ENCODE measurements around the gene ACKR2.
"Not testable (repeated sequence)": the region's sequence is repeated elsewhere in the genome, so short reads cannot be mapped to it uniquely, and the experiment has no call there.

The ACKR2 gene

DNA sequence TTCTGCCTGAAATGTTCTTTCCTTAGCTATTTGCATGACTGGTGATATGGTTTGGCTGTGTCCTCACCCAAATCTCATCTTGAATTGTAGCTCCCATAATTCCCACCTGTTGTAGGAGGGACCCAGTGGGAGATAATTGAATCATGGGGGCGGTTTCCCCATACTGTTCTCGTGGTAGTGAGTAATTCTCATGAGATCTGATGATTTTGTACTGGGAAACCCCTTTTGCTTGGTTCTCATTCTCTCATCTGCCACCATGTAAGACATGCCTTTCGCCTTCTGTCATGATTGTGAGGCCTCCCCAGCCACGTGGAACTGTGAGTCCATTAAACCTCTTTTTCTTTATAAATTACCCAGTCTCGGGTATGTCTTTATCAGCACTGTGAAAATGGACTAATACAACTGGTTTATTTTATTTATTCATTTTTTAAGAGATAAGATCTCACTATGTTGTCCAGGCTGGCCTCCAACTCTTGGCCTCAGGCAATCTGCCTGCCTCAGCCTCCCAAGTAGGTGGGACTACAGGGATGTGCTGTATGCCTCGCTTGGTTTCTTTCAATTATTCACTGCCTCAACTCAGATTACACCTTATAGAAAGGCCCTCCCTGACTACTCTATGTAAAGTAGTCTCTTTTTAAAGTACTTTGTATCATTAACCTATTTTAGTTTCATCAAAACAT lies 74.1 kb downstream of the ACKR2 start:
- ATAC-seq (replicated peaks): not testable (repeated sequence)

DNA sequence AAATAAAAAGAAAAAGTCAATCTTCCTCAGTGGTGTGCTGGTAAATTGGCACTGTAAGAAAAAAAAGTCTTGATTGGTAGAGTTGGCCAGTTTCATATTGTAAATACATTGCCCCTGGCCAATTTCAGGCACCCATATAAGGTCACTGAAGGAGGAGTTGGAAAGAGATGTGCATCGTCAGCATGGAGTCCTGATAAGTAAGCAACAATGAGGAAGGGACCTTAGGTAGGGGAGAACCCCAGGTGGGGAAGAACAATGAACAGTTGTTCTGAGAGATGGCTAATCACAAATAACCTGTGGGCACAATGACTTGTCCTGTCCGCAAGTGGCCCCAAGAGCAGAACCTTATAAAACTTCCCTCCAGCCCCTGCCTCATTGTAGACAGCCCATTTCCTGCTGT lies 75.1 kb downstream of the ACKR2 start:
- no peaks in the 10 kb centered on the region for H3K9me3 Mint-ChIP-seq
- peaks cover 8 to 12% of the 10 kb centered on the region in 2 donors for H3K4me1 Mint-ChIP-seq (ENCODE audit: low read depth in 2 of 2)
- H3K27me3 Mint-ChIP-seq: peaks cover 24 to 34% of the 10 kb centered on the region in 2 donors
- ATAC-seq (replicated peaks) (no peak), DNase-seq (no peak)
- H3K27ac Mint-ChIP-seq: no peak overlapping the region
- H3K36me3 Mint-ChIP-seq (ENCODE audit: insufficient read depth): no peaks in the 10 kb centered on the region
- H3K4me3 Mint-ChIP-seq: no peak overlapping the region

More for the DNA sequence above, 74.1 kb downstream of the ACKR2 start:
- H3K4me3 Mint-ChIP-seq; DNase-seq; H3K27ac Mint-ChIP-seq; H3K9me3 Mint-ChIP-seq; H3K36me3 Mint-ChIP-seq (ENCODE audit: insufficient read depth): not testable (repeated sequence)
- Mint-ChIP-seq H3K4me1 (ENCODE audit: low read depth in 2 of 2) (peaks cover 8 to 12% of the 10 kb centered on the region in 2 donors), H3K27me3 (peaks cover 15 to 25% of the 10 kb centered on the region in 2 donors)

DNA sequence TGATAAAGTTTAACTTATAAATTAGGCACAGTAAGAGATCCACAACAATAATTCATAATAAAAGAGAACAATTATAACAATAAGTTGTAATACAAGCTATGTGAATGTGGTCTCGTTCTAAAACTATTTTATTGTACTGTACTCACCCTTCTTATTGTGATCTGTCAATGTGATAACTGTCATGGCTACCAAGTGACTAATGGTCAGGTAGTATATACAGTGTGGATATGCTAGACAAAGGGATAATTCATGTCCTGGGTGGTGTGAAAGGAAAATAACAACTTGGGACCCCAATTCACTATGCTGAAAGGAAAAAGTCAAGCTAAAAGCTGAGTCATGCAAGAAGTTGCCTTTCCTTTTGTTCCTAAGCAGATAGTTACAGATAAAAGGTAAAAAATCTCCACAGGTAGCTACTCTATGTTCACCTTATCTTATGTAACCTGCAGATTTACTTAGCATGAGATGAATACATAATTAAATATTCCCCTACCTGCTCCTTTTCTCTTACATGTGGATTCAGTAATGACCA lies 77.1 kb downstream of the ACKR2 start:
- Mint-ChIP-seq H3K4me1 (ENCODE audit: low read depth in 2 of 2) (peaks cover 3 to 8% of the 10 kb centered on the region in 2 donors), H3K27ac (no peak overlapping the region), H3K4me3 (no peak overlapping the region), H3K27me3 (peaks cover 31 to 44% of the 10 kb centered on the region in 2 donors), H3K9me3 (no peaks in the 10 kb centered on the region), H3K36me3 (ENCODE audit: insufficient read depth) (no peaks in the 10 kb centered on the region)
- no peak for ATAC-seq (replicated peaks)
- no peak for DNase-seq

DNA sequence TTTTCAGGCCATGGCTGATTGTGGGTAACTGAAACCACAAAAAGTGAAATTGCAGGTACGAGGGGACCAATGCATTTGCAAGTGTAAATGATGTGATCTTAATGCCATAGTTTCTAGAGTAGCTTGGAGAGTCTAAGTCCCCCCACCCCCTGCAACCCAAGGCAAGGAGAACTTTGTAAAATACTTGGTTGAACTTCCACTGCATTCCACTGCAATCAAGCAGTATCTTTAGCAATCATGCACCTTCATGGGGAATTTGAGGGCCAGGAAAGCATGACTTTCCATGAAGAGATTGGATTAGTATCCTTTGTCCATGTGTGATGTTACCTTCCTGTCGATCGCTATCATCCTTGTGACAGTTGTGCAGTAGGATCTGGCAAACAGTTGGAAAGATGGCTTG lies 77.8 kb downstream of the ACKR2 start:
- Mint-ChIP-seq H3K4me1 (ENCODE audit: low read depth in 2 of 2) (peaks cover 0 to 6% of the 10 kb centered on the region in 2 donors), H3K27me3 (peaks cover 38 to 52% of the 10 kb centered on the region in 2 donors), H3K36me3 (ENCODE audit: insufficient read depth) (no peaks in the 10 kb centered on the region), H3K27ac (no peak overlapping the region), H3K4me3 (no peak overlapping the region), H3K9me3 (no peaks in the 10 kb centered on the region)
- DNase-seq (no peak), ATAC-seq (replicated peaks) (no peak)

DNA sequence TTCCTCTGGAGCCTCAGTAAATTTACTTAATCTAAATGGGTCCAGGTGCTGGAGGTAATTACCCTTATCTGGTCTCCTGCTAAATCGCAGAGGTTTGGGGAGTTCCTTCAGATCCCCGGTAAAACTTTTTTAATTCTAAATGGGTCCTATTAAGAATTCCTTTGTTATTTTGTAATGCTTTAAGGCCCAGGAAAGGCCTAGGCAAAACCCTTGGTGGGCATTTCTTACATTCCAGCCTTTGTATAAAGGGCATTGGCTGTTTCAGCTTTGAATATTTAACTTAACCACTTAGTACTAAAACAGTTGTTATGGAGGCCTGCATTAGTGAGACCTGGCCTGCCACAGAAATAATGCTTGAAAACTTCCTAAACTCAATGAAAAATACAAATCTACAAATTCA lies 81.8 kb downstream of the ACKR2 start:
- Mint-ChIP-seq H3K27me3 (peaks cover 35 to 44% of the 10 kb centered on the region in 2 donors), H3K4me1 (ENCODE audit: low read depth in 2 of 2) (peaks cover 0 to 6% of the 10 kb centered on the region in 2 donors), H3K9me3 (no peaks in the 10 kb centered on the region), H3K36me3 (ENCODE audit: insufficient read depth) (no peaks in the 10 kb centered on the region), H3K4me3 (no peak overlapping the region), H3K27ac (no peak overlapping the region)
- ATAC-seq (replicated peaks) (no peak), DNase-seq (no peak)

DNA sequence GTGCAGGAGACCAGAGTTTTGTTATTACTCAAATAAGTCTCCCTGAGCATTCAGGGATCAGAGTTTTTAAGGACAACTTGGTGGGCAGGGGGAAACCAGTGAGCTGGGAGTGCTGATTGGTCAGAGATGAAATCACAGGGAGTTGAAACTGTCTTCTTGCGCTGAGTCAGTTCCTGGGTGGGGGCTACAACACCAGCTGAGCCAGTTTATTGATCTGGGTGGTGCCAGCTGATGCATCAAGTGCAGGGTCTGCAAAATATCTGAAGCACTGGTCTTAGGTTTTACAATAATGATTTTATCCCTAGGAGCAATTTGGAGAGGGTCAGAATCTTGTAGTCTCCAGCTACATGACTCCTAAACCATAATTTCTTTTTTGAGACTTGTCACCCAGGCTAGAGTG lies 82.9 kb downstream of the ACKR2 start:
- Mint-ChIP-seq H3K36me3 (ENCODE audit: insufficient read depth) (no peaks in the 10 kb centered on the region), H3K27me3 (peaks cover 34 to 38% of the 10 kb centered on the region in 2 donors), H3K4me3 (no peak overlapping the region), H3K27ac (no peak overlapping the region), H3K9me3 (no peaks in the 10 kb centered on the region), H3K4me1 (ENCODE audit: low read depth in 2 of 2) (peaks cover 0 to 6% of the 10 kb centered on the region in 2 donors)
- DNase-seq (no peak), ATAC-seq (replicated peaks) (no peak)

DNA sequence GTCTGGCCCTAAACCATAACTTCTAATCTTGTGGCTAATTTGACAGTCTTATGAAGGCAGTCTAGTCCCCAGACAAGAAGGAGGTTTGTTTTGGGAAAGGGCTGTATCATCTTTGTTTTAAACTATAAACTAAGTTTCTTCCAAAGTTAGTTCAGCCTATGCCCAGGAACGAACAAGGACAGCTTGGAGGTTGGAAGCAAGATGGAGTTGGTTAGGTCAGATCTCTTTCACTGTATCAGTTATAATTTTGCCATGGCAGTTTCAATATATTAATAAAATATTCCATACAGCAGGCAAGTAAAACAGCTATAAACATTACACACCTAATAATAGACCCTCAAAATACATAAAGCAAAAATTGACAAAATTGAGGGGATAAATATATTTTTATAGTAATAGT lies 83.6 kb downstream of the ACKR2 start:
- Mint-ChIP-seq H3K9me3 (no peaks in the 10 kb centered on the region), H3K27ac (no peak overlapping the region), H3K4me3 (no peak overlapping the region), H3K4me1 (ENCODE audit: low read depth in 2 of 2) (peaks cover 0 to 6% of the 10 kb centered on the region in 2 donors), H3K27me3 (peaks cover 28 to 33% of the 10 kb centered on the region in 2 donors), H3K36me3 (ENCODE audit: insufficient read depth) (no peaks in the 10 kb centered on the region)
- ATAC-seq (replicated peaks) (no peak), DNase-seq (no peak)

DNA sequence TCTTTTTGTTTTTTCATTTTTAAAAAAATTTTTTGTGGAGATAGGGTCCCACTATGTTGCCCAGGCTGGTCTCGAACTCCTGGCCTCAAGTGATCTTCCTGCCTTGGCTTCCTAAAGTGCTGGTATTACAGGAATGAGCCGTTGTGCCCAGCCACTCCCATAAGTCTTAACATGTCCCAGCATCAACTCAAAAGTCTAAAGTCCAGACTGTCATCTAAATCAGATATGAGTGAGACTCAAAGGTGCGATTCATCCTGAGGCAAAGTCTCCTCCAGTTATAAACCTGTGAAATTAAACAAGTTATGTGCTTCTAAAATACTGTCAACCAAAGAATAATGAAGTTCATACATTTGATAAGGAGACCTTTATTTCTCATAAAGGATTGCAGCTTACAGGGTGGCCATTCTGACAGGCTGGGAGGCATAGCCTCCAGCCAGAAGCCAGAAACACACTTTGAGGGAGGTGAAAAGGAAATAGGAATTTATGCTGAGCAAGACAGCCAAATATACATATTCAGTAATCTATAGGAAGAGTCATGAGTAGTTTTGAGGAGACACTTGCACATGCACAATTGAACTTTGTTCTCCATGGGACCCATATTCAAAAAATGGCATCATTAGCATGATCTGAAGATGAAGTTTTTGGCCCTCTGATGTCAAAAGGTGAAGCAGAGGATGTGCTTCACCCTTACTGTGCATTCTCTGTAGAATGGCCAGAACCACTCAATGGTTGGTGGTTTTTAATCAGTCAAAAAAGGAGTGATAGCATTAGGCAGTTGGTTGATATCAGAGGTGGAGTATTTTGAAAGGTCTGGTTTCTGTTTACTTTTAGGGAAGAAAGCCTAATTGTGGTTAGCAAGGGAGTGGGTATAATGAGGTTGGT lies 85.7 kb downstream of the ACKR2 start:
- ATAC-seq (replicated peaks) (no peak), DNase-seq (no peak)
- H3K4me3 Mint-ChIP-seq: no peak overlapping the region
- no peaks in the 10 kb centered on the region for H3K36me3 Mint-ChIP-seq (ENCODE audit: insufficient read depth)
- no peaks in the 10 kb centered on the region for H3K9me3 Mint-ChIP-seq
- peaks cover 12 to 15% of the 10 kb centered on the region in 2 donors for H3K27me3 Mint-ChIP-seq
- H3K4me1 Mint-ChIP-seq (ENCODE audit: low read depth in 2 of 2): peaks cover 0 to 2% of the 10 kb centered on the region in 2 donors
- no peak overlapping the region for H3K27ac Mint-ChIP-seq

DNA sequence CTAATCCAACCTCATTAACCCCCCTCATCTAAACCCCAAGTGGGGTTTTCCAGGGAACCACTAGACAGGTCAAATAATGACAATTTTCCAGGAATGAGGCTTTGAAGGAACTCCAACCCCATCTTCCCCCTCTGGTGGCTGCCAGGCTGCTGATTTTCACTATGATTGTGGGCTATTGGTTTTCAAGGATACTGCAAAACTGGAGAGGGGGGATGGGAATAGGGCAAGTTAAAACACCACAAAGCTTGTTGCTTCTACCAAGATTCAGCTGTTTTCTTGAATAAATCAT lies 86.3 kb downstream of the ACKR2 start:
- Mint-ChIP-seq H3K27ac (no peak overlapping the region), H3K4me1 (ENCODE audit: low read depth in 2 of 2) (no peaks in the 10 kb centered on the region), H3K27me3 (peaks cover 12 to 13% of the 10 kb centered on the region in 2 donors), H3K9me3 (no peaks in the 10 kb centered on the region), H3K36me3 (ENCODE audit: insufficient read depth) (no peaks in the 10 kb centered on the region), H3K4me3 (no peak overlapping the region)
- no peak for DNase-seq
- no peak for ATAC-seq (replicated peaks)

DNA sequence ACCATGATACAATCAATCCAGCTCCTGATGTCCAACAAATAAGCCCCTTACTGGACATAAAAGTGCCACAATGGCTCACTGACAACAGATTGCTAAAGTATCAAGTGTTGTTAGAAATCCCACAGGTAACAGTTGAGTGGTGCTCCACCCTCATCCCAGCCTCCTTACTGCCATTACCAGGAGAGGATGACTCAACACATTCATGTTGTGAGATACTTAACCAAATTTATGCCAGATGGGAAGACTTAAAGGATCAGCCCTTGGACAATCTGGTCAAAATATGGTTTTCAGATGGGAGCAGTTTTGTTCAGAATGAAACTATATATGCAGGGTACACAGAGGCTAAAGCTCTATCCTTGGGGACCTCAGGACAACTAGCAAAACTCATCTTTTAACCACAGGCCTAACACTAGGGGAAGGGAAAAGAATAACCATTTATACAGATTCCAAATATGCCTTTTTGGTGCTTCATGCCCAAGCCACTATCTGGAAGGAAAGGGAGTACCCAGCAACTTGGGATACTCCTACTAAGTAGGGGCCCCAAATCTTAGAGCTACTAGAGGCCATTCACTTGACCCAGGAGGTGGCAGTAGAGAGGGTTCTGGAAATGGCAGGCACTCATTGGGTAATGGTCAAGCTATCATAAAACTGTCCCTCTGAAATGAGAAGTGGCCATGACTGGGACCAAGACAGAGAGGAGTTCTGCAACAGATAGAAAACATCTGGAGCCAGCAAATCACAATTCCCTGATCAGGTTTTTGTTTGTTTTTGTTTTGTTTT lies 89.8 kb downstream of the ACKR2 start:
- H3K36me3 Mint-ChIP-seq (ENCODE audit: insufficient read depth): no peaks in the 10 kb centered on the region
- no peak overlapping the region for H3K4me3 Mint-ChIP-seq
- H3K9me3 Mint-ChIP-seq: peaks cover 0 to 4% of the 10 kb centered on the region in 2 donors
- H3K27ac Mint-ChIP-seq: no peak overlapping the region
- DNase-seq (no peak), ATAC-seq (replicated peaks) (no peak)
- H3K4me1 Mint-ChIP-seq (ENCODE audit: low read depth in 2 of 2): no peaks in the 10 kb centered on the region
- H3K27me3 Mint-ChIP-seq: peaks cover 13 to 14% of the 10 kb centered on the region in 2 donors

DNA sequence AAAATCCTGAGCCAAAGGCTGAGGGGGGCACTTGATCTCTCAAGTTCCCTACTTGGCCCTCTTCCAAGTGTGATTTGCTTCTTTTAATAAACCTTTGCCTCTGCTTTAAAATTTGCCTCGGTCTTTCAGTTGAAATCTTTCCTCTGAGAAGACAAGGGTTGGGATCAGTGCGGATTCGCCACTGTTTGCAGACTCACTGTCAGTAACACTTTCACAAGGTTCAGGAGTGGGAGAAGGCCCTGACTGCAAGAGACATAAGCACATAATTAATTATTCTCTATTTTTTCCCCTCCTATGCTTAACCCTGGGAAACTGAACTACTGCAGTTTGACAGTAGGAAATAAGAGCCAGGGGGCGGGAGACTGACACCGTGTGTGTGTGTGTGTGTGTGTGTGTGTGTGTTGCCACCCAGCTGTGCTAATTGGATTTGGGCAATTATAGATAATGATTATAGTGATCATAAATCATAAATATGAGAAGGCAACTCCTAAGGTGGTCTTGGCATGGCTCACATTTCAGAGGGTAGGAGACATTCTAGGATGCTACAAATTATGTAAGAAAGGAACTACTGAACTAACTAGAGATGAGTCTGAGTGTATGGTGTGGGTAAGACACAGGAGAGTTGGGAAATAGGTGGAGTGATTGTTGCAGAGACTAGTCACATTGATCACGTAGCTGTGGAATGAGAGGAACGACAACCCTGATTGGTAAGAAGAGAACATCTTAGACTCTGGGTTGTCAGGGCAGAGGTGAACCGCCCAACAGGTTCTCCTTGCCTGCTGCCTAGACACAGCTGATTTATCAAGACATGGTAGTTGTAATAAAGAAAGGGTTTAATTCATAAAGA lies 91.2 kb downstream of the ACKR2 start:
- ATAC-seq (replicated peaks): no peak
- Mint-ChIP-seq H3K36me3 (ENCODE audit: insufficient read depth) (no peaks in the 10 kb centered on the region), H3K27ac (no peak overlapping the region)

DNA sequence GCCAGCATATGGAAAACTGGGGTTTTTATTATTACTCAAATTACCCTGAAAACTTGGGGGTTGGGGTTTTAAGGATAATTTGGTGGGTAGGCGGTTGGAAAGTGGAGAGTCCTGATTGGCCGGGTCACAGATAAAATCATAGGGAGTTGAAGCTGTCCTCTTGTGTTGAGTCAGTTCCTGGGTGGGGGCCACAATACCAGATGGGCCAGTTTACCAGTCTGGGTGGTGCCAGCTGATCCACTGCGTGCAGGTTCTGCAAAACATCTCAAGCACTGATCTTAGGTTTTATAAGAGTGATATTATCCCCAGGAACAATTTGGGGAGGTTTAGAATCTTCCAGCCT lies 91.8 kb downstream of the ACKR2 start:
- no peak overlapping the region for H3K27ac Mint-ChIP-seq
- no peak overlapping the region for H3K4me3 Mint-ChIP-seq
- ATAC-seq (replicated peaks) (no peak), DNase-seq (no peak)
- peaks cover 0 to 3% of the 10 kb centered on the region in 2 donors for H3K4me1 Mint-ChIP-seq (ENCODE audit: low read depth in 2 of 2)
- peaks cover 0 to 11% of the 10 kb centered on the region in 2 donors for H3K9me3 Mint-ChIP-seq
- peaks cover 23 to 29% of the 10 kb centered on the region in 2 donors for H3K27me3 Mint-ChIP-seq
- H3K36me3 Mint-ChIP-seq (ENCODE audit: insufficient read depth): no peaks in the 10 kb centered on the region

More for the DNA sequence above, 91.2 kb downstream of the ACKR2 start:
- DNase-seq: no peak
- Mint-ChIP-seq H3K27me3 (peaks cover 18 to 23% of the 10 kb centered on the region in 2 donors), H3K9me3 (peaks cover 0 to 11% of the 10 kb centered on the region in 2 donors), H3K4me1 (ENCODE audit: low read depth in 2 of 2) (no peaks in the 10 kb centered on the region), H3K4me3 (no peak overlapping the region)
